Esophagus squamous epithelium (tissue), 4 donors: ENCODE measurements around the gene ZEB1.

Experiments used
- CTCF ChIP-seq, 6 experiments: fragments of 450-650 bp in 4 of 6; fragments of 200-600 bp in 2 of 6; sonication (generic) in 2 of 6; IDR thresholded peaks; one replicate each; pipeline ENCODE4 v1.5.1; 2016 to 2019; ENCODE audit warnings: antibody characterized with exemption in 6 of 6, mild to moderate bottlenecking in 4 of 6, moderate library complexity in 4 of 6
- POLR2A ChIP-seq, 4 donors: fragments of 450-650 bp; IDR thresholded peaks; one replicate each; pipeline ENCODE4 v1.6.1; 2017; ENCODE audit warnings: antibody characterized with exemption in 4 of 4, mild to moderate bottlenecking in 4 of 4, moderate library complexity in 3 of 4

GRCh38 chr10:31341552-31341951 is 22.5 kb downstream of the ZEB1 start:
- TF ChIP-seq CTCF (IDR thresholded peaks at IDR 0.05) (no peak), POLR2A (IDR thresholded peaks at IDR 0.05) (no peak)
